Neural cell (in vitro differentiated cells): Measurements from ENCODE around the gene ATP5MG.

Experiments used
- SMC3 ChIP-seq: fragments of 450-650 bp; conservative IDR thresholded peaks from 2 replicates; pipeline ENCODE4 v1.6.1; 2014; ENCODE audit warnings: antibody characterized with exemption, mild to moderate bottlenecking, moderate library complexity; ENCODE audit not compliant: poor library complexity
- TF ChIP-seq, protein P1 (sequence below): fragments of 450-650 bp; IDR thresholded peaks from 2 replicates; pipeline ENCODE4 v1.5.1; 2014; ENCODE audit warnings: antibody characterized with exemption, mild to moderate bottlenecking, moderate library complexity; ENCODE audit not compliant: poor library complexity, severe bottlenecking

DNA sequence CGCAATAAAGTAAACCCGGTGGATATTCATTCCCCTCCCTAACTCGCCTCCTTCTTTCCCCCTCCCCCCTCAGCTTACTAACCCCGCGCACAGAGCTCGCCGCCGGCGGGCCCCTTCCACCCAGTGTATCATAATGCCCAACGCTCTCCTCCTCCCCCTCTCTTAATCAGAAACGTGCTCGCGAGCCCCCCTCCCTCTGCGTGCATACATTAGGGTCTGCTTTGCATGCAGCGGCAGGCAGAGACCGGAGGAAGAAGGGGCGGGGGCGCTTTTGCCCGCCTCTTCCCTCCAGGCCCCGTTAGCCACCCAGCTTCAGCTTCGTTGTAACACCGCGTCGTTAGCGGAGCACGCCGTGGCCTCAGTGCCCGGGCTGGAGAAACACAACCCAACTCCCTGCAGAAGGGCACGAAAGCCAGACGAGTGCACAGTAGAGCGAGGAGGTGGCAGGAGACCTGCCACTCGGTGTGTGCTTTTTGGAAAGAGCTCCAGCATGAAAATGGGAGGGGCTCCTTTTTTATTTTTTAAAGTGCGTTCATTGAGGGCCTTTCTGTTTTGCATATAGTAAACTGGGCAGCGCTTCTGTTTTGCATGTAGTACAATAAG lies 34.0 kb downstream of the ATP5MG start:
- TF ChIP-seq SMC3, result peak; percentile 12
- TF ChIP-seq, protein P1, sequence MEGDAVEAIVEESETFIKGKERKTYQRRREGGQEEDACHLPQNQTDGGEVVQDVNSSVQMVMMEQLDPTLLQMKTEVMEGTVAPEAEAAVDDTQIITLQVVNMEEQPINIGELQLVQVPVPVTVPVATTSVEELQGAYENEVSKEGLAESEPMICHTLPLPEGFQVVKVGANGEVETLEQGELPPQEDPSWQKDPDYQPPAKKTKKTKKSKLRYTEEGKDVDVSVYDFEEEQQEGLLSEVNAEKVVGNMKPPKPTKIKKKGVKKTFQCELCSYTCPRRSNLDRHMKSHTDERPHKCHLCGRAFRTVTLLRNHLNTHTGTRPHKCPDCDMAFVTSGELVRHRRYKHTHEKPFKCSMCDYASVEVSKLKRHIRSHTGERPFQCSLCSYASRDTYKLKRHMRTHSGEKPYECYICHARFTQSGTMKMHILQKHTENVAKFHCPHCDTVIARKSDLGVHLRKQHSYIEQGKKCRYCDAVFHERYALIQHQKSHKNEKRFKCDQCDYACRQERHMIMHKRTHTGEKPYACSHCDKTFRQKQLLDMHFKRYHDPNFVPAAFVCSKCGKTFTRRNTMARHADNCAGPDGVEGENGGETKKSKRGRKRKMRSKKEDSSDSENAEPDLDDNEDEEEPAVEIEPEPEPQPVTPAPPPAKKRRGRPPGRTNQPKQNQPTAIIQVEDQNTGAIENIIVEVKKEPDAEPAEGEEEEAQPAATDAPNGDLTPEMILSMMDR, result no peak
